IMR-90 (cell line): ENCODE results near the gene TTC7B. TPM values are rescaled to one million over a fixed set of nuclear protein-coding genes. Genes with fewer than 3 reads are reported as not detected.

Experiments
- ATAC-seq: fragments of 200-7000 bp; cut with Tn5 transposase; 2 replicates; pipeline ENCODE4 v1.9.1; 2020; ENCODE audit warnings: low read depth, mild to moderate bottlenecking, moderate library complexity
- BruUV-seq: library from RNA; stranded (reverse); fragments of 400-500 nt; replicated peaks from 2 replicates; lab custom pipeline; 2021; lab: Mats Ljungman, UMichigan
- CTCF ChIA-PET: fragments of 300-600 bp; formaldehyde crosslinking; extraction: SDS; loops from one replicate; lab custom pipeline; 2021; ENCODE audit warnings: antibody characterized with exemption; lab: Yijun Ruan, JAX
- POLR2A ChIA-PET: fragments of 300-600 bp; sonication (Branson Sonifier 250); formaldehyde crosslinking; loops from one replicate; lab custom pipeline; 2022; ENCODE audit warnings: antibody characterized with exemption; ENCODE audit not compliant: unreplicated experiment; lab: Charles Lee
- DNase-seq: peaks from one replicate; pipeline ENCODE4 v3.0.0; 2013
- H2AFZ ChIP-seq: replicated peaks from 2 replicates; pipeline ENCODE3; 2013; ENCODE audit warnings: low read length, mild to moderate bottlenecking; ENCODE audit not compliant: poor library complexity
- H2AK5ac ChIP-seq: 2 replicates; pipeline ENCODE4 v1.6.1; 2013; ENCODE audit warnings: low read depth, low read length, inconsistent platforms
- H2AK9ac ChIP-seq: replicated peaks from 2 replicates; pipeline ENCODE3; 2013; ENCODE audit warnings: mild to moderate bottlenecking, low read depth, low read length, moderate library complexity; ENCODE audit not compliant: poor library complexity
- H2BK120ac ChIP-seq: 2 replicates; pipeline ENCODE4 v1.6.1; 2013; ENCODE audit warnings: low read depth, low read length, inconsistent platforms
- H2BK15ac ChIP-seq: 3 replicates; pipeline ENCODE4 v1.6.1; 2013; ENCODE audit warnings: low read depth, low read length, inconsistent platforms
- H2BK20ac ChIP-seq: 2 replicates; pipeline ENCODE4 v1.6.1; 2013; ENCODE audit warnings: low read depth, mild to moderate bottlenecking, inconsistent platforms, low read length, moderate library complexity
- H2BK5ac ChIP-seq: 2 replicates; pipeline ENCODE4 v1.6.1; 2013; ENCODE audit warnings: mild to moderate bottlenecking, low read depth, low read length, inconsistent platforms; ENCODE audit not compliant: poor library complexity, severe bottlenecking
- H3K14ac ChIP-seq: replicated peaks from 2 replicates; pipeline ENCODE4 v1.6.1; 2013; ENCODE audit warnings: low read depth, low read length, inconsistent platforms
- H3K18ac ChIP-seq: 2 replicates; pipeline ENCODE4 v1.6.1; 2013; ENCODE audit warnings: low read depth, low read length, control low read depth
- H3K23ac ChIP-seq: 2 replicates; pipeline ENCODE4 v1.6.1; 2013; ENCODE audit warnings: low read depth, low read length, inconsistent platforms
- H3K27ac ChIP-seq: 2 replicates; pipeline ENCODE4 v1.5.1; 2013; ENCODE audit warnings: mild to moderate bottlenecking, control low read depth, low read length; ENCODE audit not compliant: insufficient read depth
- H3K27me3 ChIP-seq: 2 replicates; pipeline ENCODE4 v1.6.1; 2013; ENCODE audit warnings: low read length; ENCODE audit not compliant: control insufficient read depth, insufficient read depth
- H3K36me3 ChIP-seq: 2 replicates; pipeline ENCODE4 v1.6.1; 2013; ENCODE audit warnings: low read length, mixed read lengths; ENCODE audit not compliant: control insufficient read depth, insufficient read depth
- H3K4ac ChIP-seq: 2 replicates; pipeline ENCODE4 v1.6.1; 2013; ENCODE audit warnings: low read depth, low read length, inconsistent platforms
- H3K4me1 ChIP-seq: 2 replicates; pipeline ENCODE4 v1.6.1; 2013; ENCODE audit warnings: low read length, mixed read lengths; ENCODE audit not compliant: control insufficient read depth, insufficient read depth
- H3K4me2 ChIP-seq: 2 replicates; pipeline ENCODE4 v1.6.1; 2013; ENCODE audit warnings: low read depth, mild to moderate bottlenecking, control low read depth, low read length, moderate library complexity
- H3K4me3 ChIP-seq: 2 replicates; pipeline ENCODE4 v1.5.1; 2013; ENCODE audit warnings: low read depth, mild to moderate bottlenecking, control low read depth, low read length, moderate library complexity; ENCODE audit not compliant: insufficient read depth
- H3K56ac ChIP-seq: 2 replicates; pipeline ENCODE4 v1.6.1; 2013; ENCODE audit warnings: low read length, inconsistent platforms; ENCODE audit not compliant: insufficient read depth; ENCODE audit errors: extremely low read depth
- H3K79me1 ChIP-seq, 2 experiments: 2 replicates each; pipeline ENCODE4 v1.6.1; 2013; ENCODE audit warnings: low read length in 2 of 2, inconsistent platforms in 1 of 2, low read depth in 1 of 2
- H3K9ac ChIP-seq: 2 replicates; pipeline ENCODE4 v1.6.1; 2013; ENCODE audit warnings: low read depth, low read length, control low read depth
- H3K9me1 ChIP-seq: 2 replicates; pipeline ENCODE4 v1.6.1; 2013; ENCODE audit warnings: low read length, inconsistent platforms; ENCODE audit not compliant: insufficient read depth
- H3K9me3 ChIP-seq: 2 replicates; pipeline ENCODE4 v1.6.1; 2013; ENCODE audit warnings: low read length; ENCODE audit not compliant: control insufficient read depth, insufficient read depth
- H4K20me1 ChIP-seq: 2 replicates; pipeline ENCODE4 v1.6.1; 2013; ENCODE audit warnings: low read length, inconsistent platforms; ENCODE audit not compliant: insufficient read depth
- H4K5ac ChIP-seq: 2 replicates; pipeline ENCODE4 v1.6.1; 2013; ENCODE audit warnings: mild to moderate bottlenecking, low read depth, low read length, control low read depth
- H4K8ac ChIP-seq, 2 experiments: 2 replicates each; pipeline ENCODE4 v1.6.1; 2013; ENCODE audit warnings: low read depth in 2 of 2, low read length in 2 of 2, control low read depth in 1 of 2, inconsistent platforms in 1 of 2
- H4K91ac ChIP-seq: 2 replicates; pipeline ENCODE4 v1.6.1; 2013; ENCODE audit warnings: low read depth, low read length, inconsistent platforms; ENCODE audit not compliant: insufficient read depth
- BHLHE40 ChIP-seq: fragments of 150-350 bp; IDR thresholded peaks from 2 replicates; pipeline ENCODE4 v1.6.1; 2016; ENCODE audit warnings: mild to moderate bottlenecking, low read depth, low read length
- CEBPB ChIP-seq: IDR thresholded peaks from 2 replicates; pipeline ENCODE4 v1.6.1; 2012; ENCODE audit warnings: low read depth, low read length, improper control_type of control experiment
- CHD1 ChIP-seq: IDR thresholded peaks from 2 replicates; pipeline ENCODE4 v1.6.1; 2012; ENCODE audit warnings: low read depth, low read length, improper control_type of control experiment
- FOS ChIP-seq: fragments of 150-350 bp; IDR thresholded peaks from 2 replicates; pipeline ENCODE4 v1.6.1; 2016; ENCODE audit warnings: low read depth, low read length
- MAFK ChIP-seq: IDR thresholded peaks from 2 replicates; pipeline ENCODE4 v1.6.1; 2012; ENCODE audit warnings: low read depth, low read length, improper control_type of control experiment
- MAZ ChIP-seq: IDR thresholded peaks from 2 replicates; pipeline ENCODE4 v1.6.1; 2012; ENCODE audit warnings: low read depth, mild to moderate bottlenecking, low read length, improper control_type of control experiment, moderate library complexity, borderline replicate concordance
- MXI1 ChIP-seq: IDR thresholded peaks from 2 replicates; pipeline ENCODE4 v1.6.1; 2012; ENCODE audit warnings: low read depth, mild to moderate bottlenecking, low read length, moderate library complexity, borderline replicate concordance
- NFE2L2 ChIP-seq: fragments of 150-350 bp; IDR thresholded peaks from 2 replicates; pipeline ENCODE4 v1.6.1; 2016; ENCODE audit warnings: low read depth, mild to moderate bottlenecking, low read length
- POLR2A ChIP-seq: IDR thresholded peaks from 2 replicates; pipeline ENCODE4 v1.6.1; 2012; ENCODE audit warnings: mild to moderate bottlenecking, low read depth, low read length
- RAD21 ChIP-seq: IDR thresholded peaks from 2 replicates; pipeline ENCODE4 v1.6.1; 2012; ENCODE audit warnings: low read length, improper control_type of control experiment
- RCOR1 ChIP-seq: IDR thresholded peaks from 2 replicates; pipeline ENCODE4 v1.6.1; 2012; ENCODE audit warnings: mild to moderate bottlenecking, low read length, improper control_type of control experiment; ENCODE audit not compliant: insufficient replicate concordance
- RFX5 ChIP-seq: IDR thresholded peaks from 2 replicates; pipeline ENCODE4 v1.8.0; 2012; ENCODE audit warnings: low read depth, mild to moderate bottlenecking, low read length, moderate library complexity
- SMC3 ChIP-seq: fragments of 150-350 bp; IDR thresholded peaks from 2 replicates; pipeline ENCODE4 v1.6.1; 2016; ENCODE audit warnings: low read depth, mild to moderate bottlenecking, antibody characterized with exemption, low read length, moderate library complexity
- WGBS, 2 experiments: methylation state at CpG; one replicate each; pipeline versions ENCODE4 v1.1.5 to v1.1.7; 2013; ENCODE audit warnings: missing lambda C conversion rate in 2 of 2; ENCODE audit not compliant: insufficient read length in 1 of 2; ENCODE audit errors: extremely low coverage in 2 of 2; 5-methylcytosine and 5-hydroxymethylcytosine counted together
- dilution Hi-C: fragments of 300-500 bp; cut with HindIII; formaldehyde crosslinking; loops from one replicate; pipeline ENCODE4 v1.14.3; 2018; ENCODE audit warnings: low sequenced_read_pairs; ENCODE audit not compliant: unreplicated experiment
- in situ Hi-C: fragments of 300-500 bp; cut with MboI; formaldehyde crosslinking; loops from 3 replicates; pipeline ENCODE4 v1.14.3; 2019; ENCODE audit warnings: low sequenced_read_pairs, inconsistent platforms, mixed read lengths
- intact Hi-C: fragments of 100-400 bp; cut with micrococcal nuclease; formaldehyde crosslinking; loops from 2 replicates; pipeline ENCODE4 v1.10.0; 2022
- polyA plus RNA-seq, 3 experiments: library from polyadenylated mRNA; depleted of rRNA; stranded (reverse); fragments of >200 nt; gene quantifications; 2 replicates each; pipeline ENCODE4 v1.2.3, GENCODE V29; 2012; ENCODE audit warnings: low replicate concordance in 1 of 3
- total RNA-seq: library from RNA; depleted of rRNA; stranded (reverse); fragments of >200 nt; gene quantifications from 2 replicates; pipeline ENCODE4 v1.2.3, GENCODE V29; 2012
- TF ChIP-seq, protein P1 (sequence below): fragments of 150-350 bp; IDR thresholded peaks from 2 replicates; pipeline ENCODE4 v1.6.1; 2016; ENCODE audit warnings: low read depth, mild to moderate bottlenecking, low read length, moderate library complexity, borderline replicate concordance
- TF ChIP-seq, protein P2 (sequence below): fragments of 150-350 bp; IDR thresholded peaks from 2 replicates; pipeline ENCODE4 v1.6.1; 2017; ENCODE audit warnings: mild to moderate bottlenecking, antibody characterized with exemption, low read length, low read depth
- TF ChIP-seq, protein P3 (sequence below): conservative IDR thresholded peaks from 2 replicates; pipeline ENCODE4 v1.5.1; 2012; ENCODE audit warnings: mild to moderate bottlenecking, low read depth, low read length, improper control_type of control experiment

The TTC7B gene
- total and polyA plus RNA-seq, 2 of the 4 experiments (the other 2 are of a cell fraction) = 18.1 to 35.3 TPM

DNA sequence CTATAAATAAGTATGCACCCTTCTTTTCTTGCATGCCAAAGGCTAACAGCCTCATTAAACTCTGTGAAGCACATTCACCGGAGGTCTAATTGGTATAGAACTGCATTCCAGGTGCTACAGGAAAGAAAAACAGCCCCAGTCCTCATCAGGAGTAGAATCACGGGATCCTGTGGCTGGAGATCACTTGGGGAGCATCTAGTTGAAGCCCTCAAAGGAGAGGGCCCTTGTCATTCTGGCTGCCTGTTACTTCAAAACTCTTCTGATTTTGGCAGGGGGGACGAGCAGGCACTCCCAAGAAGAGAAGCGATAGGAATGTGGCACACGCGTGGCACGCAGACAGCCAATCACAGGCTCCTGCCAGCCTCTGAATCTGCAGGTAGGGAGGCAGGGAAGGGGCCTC is 154.4 kb downstream of the TTC7B start:
- no peak overlapping the region for H2BK120ac ChIP-seq
- no peak overlapping the region for H3K4me2 ChIP-seq
- dilution Hi-C loops (no loop called here), intact Hi-C loops (no loop called here), in situ Hi-C loops (no loop called here)
- no peak overlapping the region for H3K23ac ChIP-seq
- CTCF ChIA-PET = interaction anchor here (0.9 kb wide), 1 partner anchor 10 kb away, joined by 3 read pairs; no protein-coding TSS in a partner anchor
- H2AFZ ChIP-seq = no peak overlapping the region
- TF ChIP-seq BHLHE40 (no peak), CHD1 (no peak), RAD21 (no peak), RFX5 (no peak), RCOR1 (no peak), NFE2L2 (no peak), MAFK (no peak), CEBPB (no peak), MAZ (no peak), POLR2A (no peak), SMC3 (no peak), MXI1 (no peak), FOS (no peak)
- TF ChIP-seq, protein P1, sequence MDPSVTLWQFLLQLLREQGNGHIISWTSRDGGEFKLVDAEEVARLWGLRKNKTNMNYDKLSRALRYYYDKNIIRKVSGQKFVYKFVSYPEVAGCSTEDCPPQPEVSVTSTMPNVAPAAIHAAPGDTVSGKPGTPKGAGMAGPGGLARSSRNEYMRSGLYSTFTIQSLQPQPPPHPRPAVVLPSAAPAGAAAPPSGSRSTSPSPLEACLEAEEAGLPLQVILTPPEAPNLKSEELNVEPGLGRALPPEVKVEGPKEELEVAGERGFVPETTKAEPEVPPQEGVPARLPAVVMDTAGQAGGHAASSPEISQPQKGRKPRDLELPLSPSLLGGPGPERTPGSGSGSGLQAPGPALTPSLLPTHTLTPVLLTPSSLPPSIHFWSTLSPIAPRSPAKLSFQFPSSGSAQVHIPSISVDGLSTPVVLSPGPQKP = no peak
- TF ChIP-seq, protein P2, sequence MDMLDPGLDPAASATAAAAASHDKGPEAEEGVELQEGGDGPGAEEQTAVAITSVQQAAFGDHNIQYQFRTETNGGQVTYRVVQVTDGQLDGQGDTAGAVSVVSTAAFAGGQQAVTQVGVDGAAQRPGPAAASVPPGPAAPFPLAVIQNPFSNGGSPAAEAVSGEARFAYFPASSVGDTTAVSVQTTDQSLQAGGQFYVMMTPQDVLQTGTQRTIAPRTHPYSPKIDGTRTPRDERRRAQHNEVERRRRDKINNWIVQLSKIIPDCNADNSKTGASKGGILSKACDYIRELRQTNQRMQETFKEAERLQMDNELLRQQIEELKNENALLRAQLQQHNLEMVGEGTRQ = no peak
- TF ChIP-seq, protein P3, sequence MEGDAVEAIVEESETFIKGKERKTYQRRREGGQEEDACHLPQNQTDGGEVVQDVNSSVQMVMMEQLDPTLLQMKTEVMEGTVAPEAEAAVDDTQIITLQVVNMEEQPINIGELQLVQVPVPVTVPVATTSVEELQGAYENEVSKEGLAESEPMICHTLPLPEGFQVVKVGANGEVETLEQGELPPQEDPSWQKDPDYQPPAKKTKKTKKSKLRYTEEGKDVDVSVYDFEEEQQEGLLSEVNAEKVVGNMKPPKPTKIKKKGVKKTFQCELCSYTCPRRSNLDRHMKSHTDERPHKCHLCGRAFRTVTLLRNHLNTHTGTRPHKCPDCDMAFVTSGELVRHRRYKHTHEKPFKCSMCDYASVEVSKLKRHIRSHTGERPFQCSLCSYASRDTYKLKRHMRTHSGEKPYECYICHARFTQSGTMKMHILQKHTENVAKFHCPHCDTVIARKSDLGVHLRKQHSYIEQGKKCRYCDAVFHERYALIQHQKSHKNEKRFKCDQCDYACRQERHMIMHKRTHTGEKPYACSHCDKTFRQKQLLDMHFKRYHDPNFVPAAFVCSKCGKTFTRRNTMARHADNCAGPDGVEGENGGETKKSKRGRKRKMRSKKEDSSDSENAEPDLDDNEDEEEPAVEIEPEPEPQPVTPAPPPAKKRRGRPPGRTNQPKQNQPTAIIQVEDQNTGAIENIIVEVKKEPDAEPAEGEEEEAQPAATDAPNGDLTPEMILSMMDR = no peak
- H2BK15ac ChIP-seq = no peak overlapping the region
- no peak overlapping the region for H3K14ac ChIP-seq
- H2AK9ac ChIP-seq = no peak overlapping the region
- WGBS, 2 experiments = 90% methylated on average over 6 of the region's 7 CpGs; no CpG with 5 or more reads in 1 of the 2 experiments
- POLR2A ChIA-PET = no interaction called here
- H3K56ac ChIP-seq = no peak overlapping the region
- DNase-seq = no peak
- H3K79me1 ChIP-seq = no peaks in the 10 kb centered on the region
- H4K91ac ChIP-seq = no peak overlapping the region
- no peak overlapping the region for H2BK20ac ChIP-seq
- peaks cover 11% of the 10 kb centered on the region for H3K9me1 ChIP-seq
- no peak overlapping the region for H4K8ac ChIP-seq
- H4K5ac ChIP-seq = no peak overlapping the region
- no peak overlapping the region for H2AK5ac ChIP-seq
- no peak for ATAC-seq
- peaks cover 14% of the 10 kb centered on the region for H3K4me1 ChIP-seq
- no peak overlapping the region for H2BK5ac ChIP-seq
- no peak overlapping the region for H3K27ac ChIP-seq
- BruUV-seq = no TSS peak
- H4K20me1 ChIP-seq = 0 out of 2 replicates have a peak, but pooled peaks cover 2% of the 10 kb centered on the region
- H3K9me3 ChIP-seq = no peaks in the 10 kb centered on the region
- no peak overlapping the region for H3K9ac ChIP-seq
- no peaks in the 10 kb centered on the region for H3K27me3 ChIP-seq
- no peak overlapping the region for H3K18ac ChIP-seq
- no peak overlapping the region for H3K4me3 ChIP-seq
- H3K36me3 ChIP-seq = peaks cover 2% of the 10 kb centered on the region; the same call in 1 of the 2 replicates
- H3K4ac ChIP-seq = no peak overlapping the region
